ENCODE data around the gene NFE2L3.
"Not testable (repeated sequence)": the region's sequence is repeated elsewhere in the genome, so short reads cannot be mapped to it uniquely, and the experiment has no call there.

Gene NFE2L3

DNA sequence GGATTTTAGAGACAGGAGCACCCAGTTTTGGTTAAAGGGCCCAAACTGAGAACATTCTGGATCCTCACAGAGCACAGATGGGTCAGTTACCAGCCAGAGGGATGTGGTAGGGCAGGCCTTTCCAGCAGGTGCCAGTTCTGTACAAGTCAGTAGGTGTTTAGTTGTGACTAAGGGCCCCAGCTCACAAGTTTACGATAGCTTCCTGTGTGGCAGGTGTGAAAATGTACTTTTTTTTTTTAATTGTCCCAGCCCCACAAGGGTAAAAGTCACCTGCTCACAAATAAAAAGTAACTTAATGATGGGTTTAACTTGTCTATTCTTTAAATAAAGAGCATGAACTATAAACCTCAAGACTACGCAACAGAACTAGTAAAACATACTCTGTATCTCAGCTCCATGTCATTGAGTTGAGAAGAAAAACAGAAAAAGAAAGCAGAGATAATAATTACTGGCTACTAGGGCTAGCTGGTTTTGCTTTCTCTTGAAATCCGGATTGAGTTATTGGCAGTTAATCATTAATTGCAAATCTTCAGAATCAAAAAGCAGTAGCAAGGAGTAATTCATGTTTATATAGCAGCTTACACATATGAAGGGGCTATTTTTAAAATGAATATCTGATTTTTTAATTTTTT is 15.4 kb downstream of the NFE2L3 start:
- DNase-seq (ENCODE audit: low read depth in 3 of 3) = no peak

GRCh38 chr7:26168458-26169023 is 16.5 kb downstream of the NFE2L3 start:
- DNase-seq (ENCODE audit: low read depth in 3 of 3) = no peak

GRCh38 chr7:26169271-26169670 is 17.3 kb downstream of the NFE2L3 start:
- DNase-seq (ENCODE audit: low read depth in 3 of 3) = no peak

- DNase-seq (ENCODE audit: low read depth in 3 of 3) = no peak
Measured at GRCh38 chr7:26170663-26171062, 18.7 kb downstream of the NFE2L3 start.

DNA sequence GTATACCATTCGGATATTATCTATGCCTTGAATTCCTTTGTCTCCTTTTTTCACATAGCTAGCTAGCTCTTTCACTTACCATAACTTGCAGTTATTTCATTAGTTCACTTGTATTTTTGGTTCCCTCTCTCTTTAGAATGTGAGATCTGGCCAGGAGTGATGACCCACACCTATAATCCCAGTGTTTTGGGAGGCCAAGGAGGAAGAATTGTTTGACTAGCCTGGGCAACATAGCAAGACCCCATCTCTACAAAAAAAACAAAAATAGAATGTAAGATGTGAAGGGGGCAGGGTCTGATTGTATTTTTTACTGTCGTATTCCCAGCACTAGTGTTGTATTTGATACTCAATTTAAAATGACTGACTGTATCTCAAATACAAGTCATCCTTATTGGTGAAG is 19.6 kb downstream of the NFE2L3 start:
- no peak for DNase-seq (ENCODE audit: low read depth in 3 of 3)

GRCh38 chr7:26172048-26172447 is 20.1 kb downstream of the NFE2L3 start:
- no peak for DNase-seq (ENCODE audit: low read depth in 3 of 3)

DNA sequence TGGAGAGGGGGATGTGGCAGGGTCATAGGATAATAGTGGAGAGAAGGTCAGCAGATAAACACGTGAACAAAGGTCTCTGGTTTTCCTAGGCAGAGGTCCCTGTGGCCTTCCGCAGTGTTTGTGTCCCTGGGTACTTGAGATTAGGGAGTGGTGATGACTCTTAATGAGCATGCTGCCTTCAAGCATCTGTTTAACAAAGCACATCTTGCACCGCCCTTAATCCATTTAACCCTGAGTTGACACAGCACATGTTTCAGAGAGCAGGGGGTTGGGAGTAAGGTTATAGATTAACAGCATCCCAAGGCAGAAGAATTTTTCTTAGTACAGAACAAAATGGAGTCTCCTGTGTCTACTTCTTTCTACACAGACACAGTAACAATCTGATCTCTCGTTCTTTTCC is 23.9 kb downstream of the NFE2L3 start:
- DNase-seq (ENCODE audit: low read depth in 3 of 3) = not testable (repeated sequence)

GRCh38 chr7:26176696-26177095 is 24.7 kb downstream of the NFE2L3 start:
- not testable (repeated sequence) for DNase-seq (ENCODE audit: low read depth in 3 of 3)

DNA sequence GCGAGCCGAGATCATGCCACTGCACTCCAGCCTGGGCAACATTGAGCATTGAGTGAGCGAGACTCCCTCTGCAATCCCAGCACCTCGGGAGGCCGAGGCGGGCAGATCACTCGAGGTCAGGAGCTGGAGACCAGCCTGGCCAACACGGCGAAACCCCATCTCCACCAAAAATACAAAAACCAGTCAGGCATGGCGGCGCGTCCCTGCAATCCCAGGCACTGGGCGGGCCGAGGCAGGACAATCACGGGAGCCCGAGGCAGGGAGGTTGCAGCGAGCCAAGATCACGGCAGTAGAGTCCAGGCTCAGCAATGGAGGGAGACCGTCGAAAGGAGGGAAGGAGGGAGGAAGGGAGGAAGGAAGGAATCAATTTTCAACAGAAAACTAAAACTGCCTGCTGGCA is 25.3 kb downstream of the NFE2L3 start:
- DNase-seq (ENCODE audit: low read depth in 3 of 3) = not testable (repeated sequence)

- no peak for DNase-seq (ENCODE audit: low read depth in 3 of 3)
Measured at GRCh38 chr7:26178272-26178960, 26.4 kb downstream of the NFE2L3 start.

DNA sequence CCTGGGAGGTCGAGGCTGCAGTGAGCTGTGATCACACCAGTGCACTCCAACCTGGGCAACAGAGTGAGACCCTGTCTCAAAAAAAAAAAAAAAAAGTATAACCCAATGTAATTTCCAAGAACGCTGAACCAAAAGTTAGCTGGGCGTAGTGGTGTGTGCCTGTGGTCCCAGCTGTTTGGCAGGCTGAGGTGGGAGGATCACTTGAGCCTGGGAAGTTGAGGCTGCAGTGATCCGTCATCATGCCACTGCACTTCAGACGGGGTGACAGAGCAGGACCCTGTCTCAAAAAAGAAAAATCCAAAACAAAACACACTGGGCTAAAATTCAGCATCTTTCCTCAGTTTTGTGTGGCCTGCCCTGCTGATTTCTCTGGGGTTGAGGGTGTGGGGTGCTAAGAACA is 27.4 kb downstream of the NFE2L3 start:
- DNase-seq (ENCODE audit: low read depth in 3 of 3) = no peak

DNA sequence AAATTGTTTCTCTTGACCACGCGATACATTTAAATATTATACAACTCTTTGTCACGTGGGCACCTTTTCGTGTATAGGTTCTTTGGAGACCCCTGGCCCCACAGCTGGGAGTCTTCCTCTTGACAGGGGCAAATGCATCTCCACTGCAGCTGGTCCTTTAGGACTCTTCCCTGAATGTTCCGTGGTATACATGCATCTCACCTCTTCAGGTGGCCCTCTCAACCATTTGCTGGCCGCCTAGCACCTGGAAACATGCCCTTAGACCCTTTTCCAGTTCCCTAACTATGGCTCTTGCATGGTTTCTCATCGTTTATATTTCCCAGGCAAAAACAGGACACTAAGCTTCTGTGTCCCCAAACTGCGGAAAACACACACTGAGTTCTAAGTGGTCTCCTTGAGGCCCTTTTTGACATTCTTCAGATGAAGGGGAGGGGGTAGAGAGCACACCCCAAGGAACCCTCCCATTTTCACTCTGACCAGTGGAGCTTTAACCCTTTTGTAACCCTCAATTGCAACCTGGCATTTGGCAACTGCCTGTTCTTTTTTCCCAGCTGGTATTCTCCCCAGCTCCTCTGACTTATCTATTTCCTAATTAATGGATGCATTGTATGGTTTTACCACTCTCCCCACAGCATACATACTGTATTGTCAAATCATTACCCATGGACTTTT is 28.0 kb downstream of the NFE2L3 start:
- no peak for DNase-seq (ENCODE audit: low read depth in 3 of 3)

- no peak for DNase-seq (ENCODE audit: low read depth in 3 of 3)
Measured at GRCh38 chr7:26180792-26181198, 28.8 kb downstream of the NFE2L3 start.

GRCh38 chr7:26181474-26182227 is 29.7 kb downstream of the NFE2L3 start:
- no peak for DNase-seq (ENCODE audit: low read depth in 3 of 3)

DNA sequence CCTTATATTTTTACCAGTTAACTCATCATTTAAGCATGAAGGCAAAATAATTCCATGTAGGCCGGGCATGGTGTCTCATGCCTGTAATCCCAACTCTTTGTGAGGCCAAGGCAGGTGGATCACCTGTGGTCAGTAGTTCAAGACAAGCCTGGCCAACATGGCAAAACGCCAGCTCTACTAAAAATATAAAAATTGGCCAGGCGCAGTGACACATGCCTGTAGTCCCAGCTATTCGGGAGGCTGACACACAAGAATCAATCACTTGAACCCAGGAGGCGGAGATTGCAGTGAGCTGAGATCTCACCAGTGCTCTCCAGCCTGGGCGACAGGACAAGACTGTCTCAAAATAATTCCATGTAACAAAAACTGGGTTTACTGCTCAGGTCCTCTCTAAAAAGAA is 30.3 kb downstream of the NFE2L3 start:
- DNase-seq (ENCODE audit: low read depth in 3 of 3) = no peak

GRCh38 chr7:26182706-26183105 is 30.7 kb downstream of the NFE2L3 start:
- no peak for DNase-seq (ENCODE audit: low read depth in 3 of 3)

- no peak for DNase-seq (ENCODE audit: low read depth in 3 of 3)
Measured at GRCh38 chr7:26183545-26184280, 31.7 kb downstream of the NFE2L3 start.

- DNase-seq (ENCODE audit: low read depth in 3 of 3) = not testable (repeated sequence)
Measured at GRCh38 chr7:26184281-26185101, 32.5 kb downstream of the NFE2L3 start.

DNA sequence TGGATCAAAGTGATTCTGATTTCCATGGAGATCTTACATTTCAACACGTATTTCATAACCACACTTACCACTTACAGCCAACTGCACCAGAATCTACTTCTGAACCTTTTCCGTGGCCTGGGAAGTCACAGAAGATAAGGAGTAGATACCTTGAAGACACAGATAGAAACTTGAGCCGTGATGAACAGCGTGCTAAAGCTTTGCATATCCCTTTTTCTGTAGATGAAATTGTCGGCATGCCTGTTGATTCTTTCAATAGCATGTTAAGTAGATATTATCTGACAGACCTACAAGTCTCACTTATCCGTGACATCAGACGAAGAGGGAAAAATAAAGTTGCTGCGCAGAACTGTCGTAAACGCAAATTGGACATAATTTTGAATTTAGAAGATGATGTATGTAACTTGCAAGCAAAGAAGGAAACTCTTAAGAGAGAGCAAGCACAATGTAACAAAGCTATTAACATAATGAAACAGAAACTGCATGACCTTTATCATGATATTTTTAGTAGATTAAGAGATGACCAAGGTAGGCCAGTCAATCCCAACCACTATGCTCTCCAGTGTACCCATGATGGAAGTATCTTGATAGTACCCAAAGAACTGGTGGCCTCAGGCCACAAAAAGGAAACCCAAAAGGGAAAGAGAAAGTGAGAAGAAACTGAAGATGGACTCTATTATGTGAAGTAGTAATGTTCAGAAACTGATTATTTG is 33.3 kb downstream of the NFE2L3 start:
- DNase-seq (ENCODE audit: low read depth in 3 of 3) = no peak

GRCh38 chr7:26185844-26186180 is 33.8 kb downstream of the NFE2L3 start:
- no peak for DNase-seq (ENCODE audit: low read depth in 3 of 3)

All from stimulated activated CD4-positive, alpha-beta T cell treated with anti-CD3 and anti-CD28 coated beads, TNF-alpha, amount 100 ng/mL, for 4 hours (primary cell).